Ascending aorta (tissue), 2 donors: Measurements from ENCODE around the gene SPO11. TPM values are rescaled to one million over a fixed set of nuclear protein-coding genes. Genes with fewer than 3 reads are reported as not detected.

Source experiments
- DNase-seq, 2 donors: peaks; one replicate each; pipeline ENCODE4 v3.0.0-alpha.2; 2019; ENCODE audit warnings: low spot score in 2 of 2
- H3K27ac ChIP-seq, 2 donors: fragments of 200-600 bp; sonication (generic); one replicate each; pipeline ENCODE4 v1.5.1; 2016 to 2017; ENCODE audit warnings: mild to moderate bottlenecking in 1 of 2
- H3K27me3 ChIP-seq: fragments of 200-600 bp; sonication (generic); one replicate; pipeline ENCODE4 v1.5.1; 2017
- H3K36me3 ChIP-seq, 2 donors: fragments of 200-600 bp; sonication (generic); one replicate each; pipeline ENCODE4 v1.5.1; 2016
- H3K4me1 ChIP-seq, 2 donors: fragments of 200-600 bp; sonication (generic); one replicate each; pipeline ENCODE4 v1.5.1; 2016 to 2017; ENCODE audit warnings: mild to moderate bottlenecking in 1 of 2
- H3K4me3 ChIP-seq, 2 donors: fragments of 200-600 bp; sonication (generic); one replicate each; pipeline ENCODE4 v1.5.1; 2016 to 2017; ENCODE audit warnings: mild to moderate bottlenecking in 1 of 2
- H3K9me3 ChIP-seq, 2 donors: fragments of 200-600 bp; sonication (generic); one replicate each; pipeline ENCODE4 v1.5.1; 2016
- intact Hi-C: fragments of 100-400 bp; cut with DNase I; formaldehyde crosslinking; loops from one replicate; pipeline ENCODE4 v1.15.1; 2023
- total RNA-seq: library from RNA; depleted of rRNA; stranded (reverse); fragments of >200 nt; gene quantifications from one replicate; pipeline ENCODE4 v1.1.0, GENCODE V29; 2016
- TF ChIP-seq, protein P1 (sequence below), 3 experiments: fragments of 200-600 bp in 2 of 3; fragments of 450-650 bp in 1 of 3; sonication (generic) in 2 of 3; IDR thresholded peaks; one replicate each; pipeline ENCODE4 v1.5.1; 2016 to 2019; ENCODE audit warnings: antibody characterized with exemption in 3 of 3, mild to moderate bottlenecking in 1 of 3, moderate library complexity in 1 of 3

Gene SPO11
- total RNA-seq, 1 donor from 2014 or later: not detected

DNA sequence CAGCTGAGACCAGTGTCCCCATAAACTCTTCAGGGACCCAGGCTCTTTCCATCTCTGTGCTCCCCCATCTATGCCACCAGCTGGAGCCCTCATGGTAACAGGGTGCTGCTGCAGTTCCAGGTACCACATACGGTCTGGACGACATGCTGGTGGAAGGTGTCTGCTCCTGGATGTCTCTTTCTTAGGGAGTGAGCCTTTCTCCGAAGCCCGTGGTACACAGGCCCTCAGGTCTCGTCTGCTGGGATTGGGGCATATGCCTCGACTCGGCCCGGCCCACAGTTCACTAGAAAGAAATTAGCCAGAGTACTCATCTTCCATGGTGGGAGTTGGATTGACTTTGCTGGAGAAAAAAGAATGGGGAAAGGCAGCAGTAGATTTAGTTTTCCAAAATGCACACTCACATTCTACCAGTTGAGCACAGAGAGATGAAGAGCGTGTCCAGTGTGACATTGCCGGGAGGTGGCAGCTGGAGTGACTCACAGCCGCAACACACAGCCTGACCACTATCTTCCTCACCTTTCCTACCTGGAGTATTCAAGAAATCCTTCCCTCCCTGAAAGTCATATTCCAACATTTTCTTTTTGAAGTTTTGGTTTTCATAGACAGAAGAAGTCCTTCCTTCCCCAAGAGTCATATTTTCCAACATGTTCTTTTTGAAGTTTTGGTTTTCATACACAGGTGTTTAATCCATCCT lies 18.6 kb upstream of the SPO11 start:
- Histone ChIP-seq H3K4me3 (no peak overlapping the region), H3K27ac (no peak overlapping the region), H3K27me3 (no peaks in the 10 kb centered on the region), H3K36me3 (no peaks in the 10 kb centered on the region), H3K4me1 (no peaks in the 10 kb centered on the region), H3K9me3 (no peaks in the 10 kb centered on the region)
- DNase-seq: no peak
- TF ChIP-seq, protein P1, sequence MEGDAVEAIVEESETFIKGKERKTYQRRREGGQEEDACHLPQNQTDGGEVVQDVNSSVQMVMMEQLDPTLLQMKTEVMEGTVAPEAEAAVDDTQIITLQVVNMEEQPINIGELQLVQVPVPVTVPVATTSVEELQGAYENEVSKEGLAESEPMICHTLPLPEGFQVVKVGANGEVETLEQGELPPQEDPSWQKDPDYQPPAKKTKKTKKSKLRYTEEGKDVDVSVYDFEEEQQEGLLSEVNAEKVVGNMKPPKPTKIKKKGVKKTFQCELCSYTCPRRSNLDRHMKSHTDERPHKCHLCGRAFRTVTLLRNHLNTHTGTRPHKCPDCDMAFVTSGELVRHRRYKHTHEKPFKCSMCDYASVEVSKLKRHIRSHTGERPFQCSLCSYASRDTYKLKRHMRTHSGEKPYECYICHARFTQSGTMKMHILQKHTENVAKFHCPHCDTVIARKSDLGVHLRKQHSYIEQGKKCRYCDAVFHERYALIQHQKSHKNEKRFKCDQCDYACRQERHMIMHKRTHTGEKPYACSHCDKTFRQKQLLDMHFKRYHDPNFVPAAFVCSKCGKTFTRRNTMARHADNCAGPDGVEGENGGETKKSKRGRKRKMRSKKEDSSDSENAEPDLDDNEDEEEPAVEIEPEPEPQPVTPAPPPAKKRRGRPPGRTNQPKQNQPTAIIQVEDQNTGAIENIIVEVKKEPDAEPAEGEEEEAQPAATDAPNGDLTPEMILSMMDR (IDR thresholded peaks at IDR 0.05): no peak
- intact Hi-C loops: no loop called here

DNA sequence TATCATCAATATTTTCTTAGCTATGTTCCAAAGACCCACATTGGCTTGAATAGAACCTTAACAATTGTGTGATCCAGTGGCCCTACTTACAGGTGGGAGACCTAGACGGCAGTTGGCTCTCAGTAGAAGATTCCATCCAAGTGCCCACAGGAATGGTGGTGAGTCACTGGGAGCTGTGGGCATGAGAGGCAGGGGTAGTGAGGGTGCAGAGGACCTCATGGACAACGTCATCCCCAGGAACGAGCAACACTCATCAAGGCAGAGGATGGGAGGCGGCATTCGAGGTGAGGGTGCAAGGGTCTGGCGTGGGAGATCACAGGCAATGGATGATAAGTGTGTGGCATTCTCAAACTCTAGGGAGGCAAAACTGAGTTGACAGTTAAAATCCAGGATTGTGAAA lies 17.5 kb upstream of the SPO11 start:
- Histone ChIP-seq H3K9me3 (no peaks in the 10 kb centered on the region), H3K36me3 (no peaks in the 10 kb centered on the region), H3K27me3 (no peaks in the 10 kb centered on the region), H3K4me3 (no peak overlapping the region), H3K4me1 (no peaks in the 10 kb centered on the region), H3K27ac (no peak overlapping the region)
- intact Hi-C loops: no loop called here
- TF ChIP-seq, protein P1 (IDR thresholded peaks at IDR 0.05): no peak
- no peak for DNase-seq

DNA sequence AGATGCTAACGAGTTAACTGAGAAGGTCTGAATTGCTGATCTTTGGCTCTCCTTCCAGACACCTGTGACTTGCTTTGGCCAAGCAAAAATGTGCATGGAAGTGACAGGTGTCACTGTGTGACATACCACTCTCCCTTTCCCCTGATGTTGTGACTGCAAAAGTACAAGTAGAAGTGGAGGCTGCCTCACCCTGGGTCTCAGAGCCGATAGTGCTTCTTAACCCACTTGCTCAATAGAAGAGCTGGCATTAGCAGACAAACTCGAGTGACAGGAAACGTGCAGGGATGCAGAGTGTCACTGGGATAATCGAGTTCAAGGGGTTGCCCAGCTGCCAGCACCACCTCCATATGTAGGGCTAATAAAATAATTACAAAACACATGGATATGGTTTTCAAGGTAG lies 16.4 kb upstream of the SPO11 start:
- H3K27ac ChIP-seq: no peak overlapping the region
- intact Hi-C loops: no loop called here
- H3K9me3 ChIP-seq: no peaks in the 10 kb centered on the region
- no peaks in the 10 kb centered on the region for H3K36me3 ChIP-seq
- DNase-seq: no peak
- H3K27me3 ChIP-seq: no peaks in the 10 kb centered on the region
- no peaks in the 10 kb centered on the region for H3K4me1 ChIP-seq
- TF ChIP-seq, protein P1 (IDR thresholded peaks at IDR 0.05): no peak
- no peak overlapping the region for H3K4me3 ChIP-seq

- no peak overlapping the region for H3K4me3 ChIP-seq
- H3K36me3 ChIP-seq: no peaks in the 10 kb centered on the region
- intact Hi-C loops: no loop called here
- H3K9me3 ChIP-seq: no peaks in the 10 kb centered on the region
- H3K27me3 ChIP-seq: no peaks in the 10 kb centered on the region
- DNase-seq: no peak
- H3K4me1 ChIP-seq: no peaks in the 10 kb centered on the region
- TF ChIP-seq, protein P1 (IDR thresholded peaks at IDR 0.05): no peak
- no peak overlapping the region for H3K27ac ChIP-seq
Observed at GRCh38 chr20:57313951-57314350, 15.7 kb upstream of the SPO11 start.

GRCh38 chr20:57315083-57315975 lies 14.3 kb upstream of the SPO11 start:
- no peak for DNase-seq
- TF ChIP-seq, protein P1 (IDR thresholded peaks at IDR 0.05): no peak

More at GRCh38 chr20:57315083-57315975, 14.3 kb upstream of the SPO11 start:
- Histone ChIP-seq H3K9me3 (no peaks in the 10 kb centered on the region), H3K4me1 (no peaks in the 10 kb centered on the region), H3K27ac (no peak overlapping the region), H3K4me3 (no peak overlapping the region), H3K36me3 (no peaks in the 10 kb centered on the region), H3K27me3 (no peaks in the 10 kb centered on the region)
- intact Hi-C loops: no loop called here
